NCI-H526 (cell line): ENCODE measurements around the gene TUB.

ENCODE experiments used
- DNase-seq, 2 experiments: peaks; one replicate each; lab custom pipeline; 2025; lab: John Stamatoyannopoulos, UW

TUB gene

GRCh38 chr11:8045839-8046238, 35.2 kb upstream of the TUB start:
- no peak for DNase-seq

DNA sequence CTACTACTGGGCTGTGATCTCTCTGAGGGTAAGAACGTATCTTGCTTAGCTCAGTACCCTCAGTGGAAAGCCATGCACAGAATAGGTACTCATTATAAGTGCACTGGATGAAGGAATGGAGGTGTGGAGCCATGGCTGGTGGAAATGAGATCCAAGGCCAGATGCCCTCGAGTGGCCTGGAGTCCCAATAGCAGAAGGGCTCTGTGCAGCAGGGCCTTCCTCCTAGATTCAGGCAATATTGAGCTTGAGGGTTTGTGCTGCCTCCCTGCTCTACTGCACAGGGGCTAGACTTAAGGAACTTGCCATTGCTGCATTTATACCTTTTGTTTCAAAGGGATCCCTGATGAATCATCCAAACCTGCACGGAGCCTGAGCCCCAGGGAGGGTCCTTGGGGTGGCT, 33.6 kb upstream of the TUB start:
- no peak for DNase-seq

- no peak for DNase-seq
These were observed 31.9 kb upstream of the TUB start for GRCh38 chr11:8049084-8049483.

GRCh38 chr11:8055091-8055835, 25.7 kb upstream of the TUB start:
- DNase-seq = no peak

DNA sequence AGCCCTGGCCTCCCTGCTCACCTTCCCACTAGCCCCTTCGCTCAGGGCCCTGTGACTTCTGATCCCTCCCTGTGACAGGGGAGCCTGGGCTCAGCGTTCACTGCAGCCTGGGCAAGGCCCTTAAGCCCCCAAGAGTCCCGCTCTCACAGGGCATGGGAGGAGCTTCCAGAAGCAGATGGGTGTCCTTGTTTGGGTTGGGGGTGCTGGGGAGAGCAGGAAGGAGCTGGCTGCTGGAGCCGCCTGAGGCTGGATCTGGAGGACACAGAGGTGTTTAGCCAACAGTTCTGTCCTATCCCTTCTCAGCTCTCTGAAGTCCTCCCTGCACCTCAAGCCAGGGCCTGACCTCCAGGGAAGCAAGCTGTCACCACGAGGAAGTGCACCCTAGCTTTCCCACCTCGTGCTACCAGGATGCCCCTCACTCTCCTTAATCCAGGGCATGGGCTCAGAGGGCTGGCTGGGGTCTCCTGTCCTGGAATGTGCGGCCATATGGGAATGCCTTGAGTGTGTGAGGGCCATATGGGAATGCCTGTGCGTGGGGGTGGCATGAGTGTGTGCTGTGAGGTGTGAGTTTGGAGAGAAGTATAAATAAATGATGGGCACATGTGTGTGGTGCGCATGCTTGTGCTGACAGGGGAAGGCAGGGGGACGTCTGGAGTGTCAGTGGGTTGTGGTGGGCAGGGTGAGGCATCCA, 25.0 kb upstream of the TUB start:
- no peak for DNase-seq

GRCh38 chr11:8056810-8057463, 24.1 kb upstream of the TUB start:
- DNase-seq = no peak

DNA sequence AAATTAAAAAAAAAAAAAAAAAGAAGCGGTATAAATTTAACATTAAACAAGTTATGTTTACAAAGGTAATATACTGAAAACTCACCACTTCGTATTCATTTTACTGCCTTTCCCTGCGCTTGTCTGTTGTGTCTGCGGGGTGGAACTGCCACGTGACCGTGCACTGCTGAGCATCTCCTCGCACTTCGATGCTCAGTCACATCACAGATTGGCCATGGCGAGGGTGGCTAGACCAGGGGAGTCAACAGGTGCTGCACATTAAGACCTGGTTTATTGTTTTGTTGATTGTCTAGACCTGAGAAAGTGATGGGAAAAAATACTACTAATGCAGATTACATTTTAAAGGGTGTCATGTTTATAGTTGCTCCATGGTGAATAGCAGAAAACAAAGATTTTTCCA, 22.8 kb upstream of the TUB start:
- DNase-seq = no peak

DNA sequence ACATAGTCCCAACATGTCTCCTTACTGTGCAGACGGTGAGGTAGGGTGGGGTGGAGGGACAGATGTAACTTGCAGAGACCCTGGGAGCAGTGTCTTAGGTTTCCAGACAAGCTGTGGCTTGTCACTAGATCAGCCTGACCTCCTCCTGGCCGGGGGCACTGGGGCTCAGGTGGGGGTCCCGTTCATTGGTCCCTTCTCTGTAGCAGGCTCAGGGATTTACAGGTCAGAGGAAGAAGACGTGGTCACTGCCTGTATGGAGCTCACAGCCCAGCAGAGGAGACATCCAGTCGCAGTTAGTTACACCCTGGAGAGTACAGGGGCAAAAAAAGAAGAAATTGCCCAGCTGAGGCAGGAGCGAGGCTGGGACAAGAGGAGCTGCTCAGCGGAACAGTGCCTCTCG, 22.0 kb upstream of the TUB start:
- DNase-seq = no peak

- DNase-seq = no peak
These were observed 21.4 kb upstream of the TUB start for GRCh38 chr11:8059571-8060011.

GRCh38 chr11:8060146-8060719, 20.8 kb upstream of the TUB start:
- DNase-seq = no peak

DNA sequence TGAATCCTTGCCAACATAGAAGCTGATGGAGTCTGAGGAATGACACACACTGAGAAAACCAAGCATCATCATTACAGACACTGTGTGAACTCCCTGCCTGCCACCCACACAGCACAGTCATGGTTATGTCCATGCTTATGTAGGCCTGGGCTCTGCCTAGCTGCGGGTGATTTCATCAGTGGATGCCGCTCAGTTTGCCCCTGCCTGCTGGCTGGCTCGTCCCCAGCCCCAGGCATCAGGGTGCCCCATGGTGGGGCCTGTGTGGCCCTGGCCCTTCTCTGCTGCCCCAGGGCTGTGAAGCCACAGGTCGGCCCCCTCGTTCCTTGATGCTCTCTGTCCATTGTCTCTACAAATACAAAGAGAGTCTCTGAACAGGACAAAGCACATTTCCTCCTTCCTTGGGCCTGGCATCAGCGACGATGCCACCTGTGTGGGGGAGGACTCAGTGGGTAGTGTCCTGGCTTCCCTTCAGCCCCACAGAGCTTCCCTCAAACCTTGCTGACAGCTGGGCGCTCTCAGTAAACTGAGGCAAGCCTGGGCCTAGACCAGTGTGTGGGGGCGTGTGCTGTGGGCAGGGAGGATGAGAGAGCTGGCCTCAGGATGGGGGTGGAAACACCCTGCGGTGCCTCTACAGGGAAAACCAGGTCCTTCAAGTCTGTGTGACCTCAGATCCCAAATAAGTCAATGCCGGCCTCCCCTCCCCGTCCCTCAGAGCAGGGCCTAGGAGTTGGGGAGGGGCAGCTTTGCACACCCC, 20.0 kb upstream of the TUB start:
- no peak for DNase-seq

GRCh38 chr11:8061555-8062428, 19.2 kb upstream of the TUB start:
- DNase-seq = no peak

- DNase-seq = no peak
These were observed 18.2 kb upstream of the TUB start for GRCh38 chr11:8062781-8063257.

DNA sequence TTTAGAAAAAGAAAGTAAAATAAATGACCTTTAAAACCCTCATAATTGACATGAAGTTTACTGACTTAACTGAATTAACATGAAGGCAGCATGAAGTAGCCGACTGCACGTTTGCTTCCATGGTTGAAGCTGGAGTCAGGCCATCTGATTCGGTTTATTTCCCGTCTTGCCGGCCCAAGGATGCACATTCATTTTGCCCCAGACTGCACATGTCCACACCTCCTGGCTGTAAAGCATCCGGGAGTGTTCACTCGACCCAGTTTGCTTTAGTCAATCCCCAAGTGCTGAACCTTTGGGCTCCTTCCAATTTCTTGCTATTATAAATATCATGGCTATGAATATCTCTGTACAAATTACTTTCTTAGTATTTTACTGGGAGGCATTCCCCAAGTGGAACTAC, 17.7 kb upstream of the TUB start:
- DNase-seq = no peak

- DNase-seq = no peak
These were observed 16.0 kb upstream of the TUB start for GRCh38 chr11:8065031-8065430.

GRCh38 chr11:8066036-8066910, 14.7 kb upstream of the TUB start:
- DNase-seq = no peak

DNA sequence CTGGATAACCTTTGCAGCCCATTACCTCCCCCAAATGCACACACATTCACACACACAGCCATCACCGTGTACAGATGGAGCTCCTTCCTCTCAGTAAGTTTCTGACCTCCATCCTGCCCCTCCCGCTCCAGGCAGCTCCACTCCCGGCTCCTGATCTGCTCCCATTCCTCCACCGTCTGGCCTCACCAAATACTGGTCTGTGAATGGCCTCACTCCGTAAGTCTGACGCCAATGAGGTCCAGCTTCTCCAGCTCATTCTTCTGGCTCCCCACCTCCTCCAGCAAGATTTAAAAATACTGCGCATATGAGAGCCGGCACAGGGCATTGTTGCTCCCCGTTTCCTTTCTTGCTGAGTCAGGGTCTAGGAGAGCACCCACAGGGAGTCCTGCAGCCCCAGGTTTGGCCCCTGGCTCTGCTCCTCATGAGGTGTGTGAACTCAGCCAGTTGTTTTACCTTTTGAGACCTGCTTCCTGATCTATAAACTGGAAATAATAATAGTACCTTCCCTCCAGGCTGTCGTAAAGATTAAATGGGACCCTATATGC, 14.0 kb upstream of the TUB start:
- no peak for DNase-seq

GRCh38 chr11:8067567-8067928, 13.5 kb upstream of the TUB start:
- DNase-seq = no peak

- DNase-seq = no peak
These were observed 13.0 kb upstream of the TUB start for GRCh38 chr11:8067929-8068575.
